SK-MEL-5 (cell line): ENCODE results near the gene GGTLC2. TPM values are rescaled to one million over a fixed set of nuclear protein-coding genes. Genes with fewer than 3 reads are reported as not detected.
"Not testable (repeated sequence)": the region's sequence is repeated elsewhere in the genome, so short reads cannot be mapped to it uniquely, and the experiment has no call there.

ENCODE experiments used
- DNase-seq: peaks from one replicate; pipeline ENCODE4 v3.0.0-alpha.2; 2016; ENCODE audit warnings: low read depth, low spot score
- in situ Hi-C: cut with HindIII; loops from 2 replicates; pipeline ENCODE4 v1.10.0; 2016; ENCODE audit warnings: low sequenced_read_pairs, high pct_unique_total_duplicates, low pct_unique_long_range_greater_than_20kb
- total RNA-seq: library from RNA; depleted of rRNA; stranded (reverse); fragments of >200 nt; shearing (Covaris generic); gene quantifications from 2 replicates; pipeline ENCODE4 v1.2.3, GENCODE V29; 2014

The GGTLC2 gene
- total RNA-seq, 1 experiment from 2014 or later: not detected

DNA sequence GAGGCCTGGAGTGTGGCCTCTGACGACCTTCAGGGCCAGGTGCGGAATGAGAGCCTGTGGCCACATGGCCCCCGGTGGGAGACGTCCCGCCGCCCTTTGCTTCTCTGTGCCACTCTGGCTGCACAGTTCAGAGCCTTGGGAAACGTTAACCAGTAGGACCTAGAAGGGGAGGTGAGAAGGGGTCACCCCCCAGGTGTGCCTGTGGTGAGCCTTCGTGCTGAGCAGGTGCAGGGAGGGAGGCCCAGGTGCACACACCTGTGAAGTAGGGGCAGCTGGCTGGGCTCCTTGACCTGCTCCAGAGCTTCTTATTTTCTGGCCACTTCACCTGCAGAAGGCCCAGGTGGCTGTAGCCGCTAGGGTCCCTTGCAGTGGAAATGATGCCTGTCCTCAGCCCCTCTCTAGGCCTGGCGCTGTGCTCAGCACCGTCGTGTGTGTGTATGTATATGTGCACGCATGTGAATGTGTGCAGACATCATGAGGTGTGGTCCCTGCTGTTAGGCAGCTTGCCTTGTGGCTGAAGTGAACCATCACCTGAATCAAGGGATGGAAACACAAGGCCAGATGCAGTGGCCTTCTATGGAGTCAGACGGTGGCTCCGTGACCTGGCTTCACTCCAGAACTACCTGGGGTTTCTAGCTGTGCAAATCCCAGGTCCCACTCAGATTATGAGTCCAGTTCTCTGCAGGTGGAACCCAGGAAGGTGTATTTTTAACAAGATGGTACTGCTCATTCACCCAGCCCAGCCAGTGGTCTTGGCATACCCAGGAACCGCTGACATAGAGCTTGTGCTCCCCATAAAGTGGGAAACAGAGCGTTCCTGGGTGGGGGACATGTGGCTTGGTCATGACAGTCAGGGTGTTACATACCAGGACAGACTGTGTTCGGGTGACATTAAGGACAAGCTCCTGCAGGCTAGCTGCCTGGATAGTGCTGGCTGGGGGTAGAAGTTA is 15.6 kb upstream of the GGTLC2 start:
- DNase-seq, in situ Hi-C loops: not testable (repeated sequence)

DNA sequence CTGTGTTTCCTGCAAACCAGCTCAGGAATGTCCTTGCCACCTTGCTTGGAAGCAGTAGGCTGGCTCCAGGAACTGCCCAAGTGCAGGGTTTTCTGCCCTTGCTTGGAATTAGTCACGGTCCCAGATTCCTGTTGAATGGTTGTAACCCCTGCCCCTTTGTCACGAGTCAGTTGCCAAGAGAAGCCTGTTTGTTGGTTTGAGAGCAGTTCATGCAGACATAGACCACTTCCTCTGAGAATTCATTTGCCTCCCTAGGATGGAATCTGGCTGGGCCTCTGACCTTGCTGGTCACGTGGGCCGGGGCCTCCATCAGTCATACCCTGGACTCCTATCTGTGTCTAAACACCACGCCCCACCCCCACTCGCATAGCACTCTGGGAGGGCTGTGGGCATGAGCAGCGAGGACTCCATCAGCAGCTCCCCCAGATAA is 13.2 kb upstream of the GGTLC2 start:
- DNase-seq, in situ Hi-C loops: not testable (repeated sequence)

DNA sequence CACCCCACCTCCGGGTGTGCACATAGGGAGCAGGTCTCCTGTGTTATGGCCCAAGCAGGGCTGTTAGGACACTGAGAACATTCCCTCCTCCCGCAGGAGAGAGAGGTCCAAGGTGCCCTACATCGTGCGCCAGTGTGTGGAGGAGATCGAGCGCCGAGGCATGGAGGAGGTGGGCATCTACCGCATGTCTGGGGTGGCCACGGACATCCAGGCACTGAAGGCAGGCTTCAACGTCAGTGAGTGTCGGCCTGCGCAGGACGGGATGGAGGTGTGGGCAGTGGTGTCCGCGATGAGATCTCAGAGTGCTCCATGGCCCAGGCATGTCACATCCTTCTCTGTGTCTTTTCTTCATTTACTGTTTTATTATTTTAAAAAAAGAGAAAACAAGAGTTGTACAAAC is 12.2 kb upstream of the GGTLC2 start:
- in situ Hi-C loops, DNase-seq: not testable (repeated sequence)

DNA sequence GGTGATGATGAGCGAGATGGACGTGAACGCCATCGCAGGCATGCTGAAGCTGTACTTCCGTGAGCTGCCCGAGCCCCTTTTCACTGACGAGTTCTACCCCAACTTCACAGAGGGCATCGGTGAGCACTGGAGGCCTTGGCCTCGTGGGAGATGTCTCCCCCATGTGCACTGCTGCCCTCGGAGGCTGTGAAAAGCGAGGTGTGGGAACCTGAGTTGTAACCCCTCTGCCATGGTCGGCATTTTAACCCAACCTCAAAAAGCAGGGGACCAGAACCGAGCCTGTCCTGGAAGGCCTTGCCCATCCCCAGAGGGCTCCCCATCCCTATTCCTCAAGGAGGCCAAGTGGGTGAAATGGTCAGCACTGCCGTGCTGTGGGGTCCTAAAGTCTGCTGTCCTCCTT is 10.9 kb upstream of the GGTLC2 start:
- in situ Hi-C loops, DNase-seq: not testable (repeated sequence)

DNA sequence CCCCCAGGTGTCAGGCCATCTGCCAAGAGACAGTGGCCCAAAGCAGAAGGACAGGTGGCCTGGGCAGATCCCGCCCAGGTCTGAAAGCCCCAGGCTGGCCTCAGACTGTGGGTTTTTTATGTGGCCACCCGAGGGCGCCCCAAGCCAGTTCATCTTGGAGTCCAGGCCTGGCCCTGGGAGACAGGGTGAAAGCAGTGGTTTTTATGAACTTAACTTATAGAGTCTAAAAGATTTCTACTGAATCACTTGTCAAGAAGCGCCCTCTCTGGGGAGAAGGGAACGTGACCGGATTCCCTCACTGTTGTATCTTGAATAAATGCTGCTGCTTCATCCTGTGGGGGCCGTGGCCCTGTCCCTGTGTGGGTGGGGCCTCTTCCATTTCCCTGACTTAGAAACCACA is 8.2 kb upstream of the GGTLC2 start:
- DNase-seq: peak; percentile 40
- in situ Hi-C loops: not testable (repeated sequence)

DNA sequence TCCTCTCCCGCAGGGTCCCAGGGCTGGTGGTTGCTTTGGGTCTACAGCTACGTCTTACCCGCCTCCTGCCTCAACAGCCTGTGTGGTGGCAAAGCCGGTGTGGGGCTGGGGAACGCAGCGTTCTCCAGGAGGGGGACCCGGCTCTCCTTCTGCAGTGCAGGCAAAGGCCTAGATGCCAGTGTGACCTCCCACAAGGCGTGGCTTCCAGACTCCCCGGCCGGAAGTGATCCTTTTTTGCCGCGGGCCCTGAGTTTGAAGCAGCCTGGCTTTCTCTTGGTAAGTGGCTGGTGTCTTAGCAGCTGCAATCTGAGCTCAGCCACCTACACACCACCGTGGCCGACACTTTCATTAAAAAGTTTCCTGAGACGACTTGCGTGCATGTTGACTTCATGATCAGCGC is 6.1 kb upstream of the GGTLC2 start:
- DNase-seq, in situ Hi-C loops: not testable (repeated sequence)

DNA sequence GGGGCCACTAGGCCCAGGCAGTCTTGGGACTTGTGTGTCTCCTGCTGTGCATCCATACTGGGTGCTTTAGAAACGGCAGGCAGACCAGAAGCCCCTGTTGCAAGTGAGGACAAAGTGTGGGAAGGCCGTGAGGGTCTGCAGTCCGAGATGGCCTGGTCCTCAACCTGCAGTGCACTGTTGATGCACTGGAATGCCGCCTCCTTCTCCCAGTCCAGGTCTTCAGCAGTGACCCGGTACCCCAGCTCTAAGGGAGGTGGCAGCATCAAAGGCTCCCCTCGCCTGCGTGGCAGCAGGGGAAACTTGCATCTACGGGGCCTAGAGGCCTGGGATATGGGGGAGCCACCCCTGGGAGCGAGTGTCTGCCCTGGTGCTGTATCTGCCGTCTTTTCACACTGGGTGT is 2.2 kb upstream of the GGTLC2 start:
- DNase-seq, in situ Hi-C loops: not testable (repeated sequence)

DNA sequence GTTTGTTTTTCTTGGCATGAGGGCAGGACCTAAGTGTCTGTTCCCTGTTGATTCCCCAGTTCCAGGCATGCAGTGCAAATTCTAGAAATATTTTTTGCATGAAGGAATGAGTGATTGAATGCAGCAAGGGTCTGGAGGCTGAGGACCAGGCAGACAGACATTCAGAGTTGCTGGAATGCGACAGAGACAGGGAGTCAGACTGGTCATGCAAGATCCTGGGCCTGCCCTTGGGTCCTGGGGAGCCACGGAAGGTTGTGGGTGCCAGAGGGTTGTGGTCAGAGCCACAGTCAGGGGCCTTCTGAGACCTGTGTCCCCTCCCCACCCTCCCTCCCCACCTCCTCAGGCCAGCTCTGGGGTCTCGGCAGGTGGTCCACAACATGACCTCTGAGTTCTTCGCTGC is 1.6 kb downstream of the GGTLC2 start:
- DNase-seq, in situ Hi-C loops: not testable (repeated sequence)

DNA sequence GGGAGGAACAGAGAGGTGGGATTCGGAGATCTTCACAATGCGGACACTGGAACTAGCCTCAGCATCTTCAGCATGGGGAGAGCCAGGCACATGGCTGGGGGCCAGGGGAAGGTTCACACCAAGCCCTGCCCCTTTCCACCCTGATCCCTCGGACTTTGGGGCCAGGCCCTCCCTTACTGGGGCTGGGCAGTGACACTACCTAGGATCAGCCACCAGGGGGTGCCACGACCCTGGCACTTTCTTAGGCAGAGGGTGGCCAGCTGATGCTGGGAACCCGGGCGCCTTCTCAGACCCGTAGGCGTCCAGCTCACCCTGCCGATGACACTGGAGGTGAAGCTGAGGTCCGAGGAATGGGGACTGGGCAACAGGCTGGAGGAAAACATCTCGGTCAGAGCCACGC is 3.5 kb downstream of the GGTLC2 start:
- DNase-seq, in situ Hi-C loops: not testable (repeated sequence)

DNA sequence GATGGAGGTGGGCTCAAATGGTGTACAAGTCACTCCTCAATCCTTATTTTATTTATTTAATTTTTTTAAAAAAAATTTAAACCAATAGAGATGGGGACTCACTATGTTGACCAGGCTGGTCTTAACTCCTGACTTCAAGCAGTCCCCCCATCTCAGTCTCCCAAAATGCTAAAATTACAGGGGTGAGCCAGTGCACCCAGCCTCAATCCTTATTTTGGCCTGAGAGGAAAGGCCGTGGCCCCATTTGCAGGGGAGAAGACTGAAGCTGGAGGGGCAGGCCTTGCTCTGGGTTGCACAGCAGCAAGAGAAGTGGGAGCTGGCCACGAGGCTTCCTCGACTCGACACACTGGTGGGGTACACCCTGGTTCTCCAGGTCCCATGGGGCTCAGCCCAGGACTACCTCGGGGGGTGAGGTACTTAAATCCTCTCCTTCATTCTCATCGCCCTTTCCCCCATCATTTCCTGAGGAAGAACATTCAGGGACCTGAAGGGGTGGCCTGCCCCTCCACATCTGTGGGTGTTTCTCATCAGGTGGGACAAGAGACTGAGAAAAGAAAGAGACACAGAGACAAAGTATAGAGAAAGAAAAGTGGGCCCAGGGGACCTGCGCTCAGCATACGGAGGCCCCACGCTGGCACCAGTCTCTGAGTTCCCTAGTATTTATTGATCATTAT is 4.6 kb downstream of the GGTLC2 start:
- in situ Hi-C loops, DNase-seq: not testable (repeated sequence)

DNA sequence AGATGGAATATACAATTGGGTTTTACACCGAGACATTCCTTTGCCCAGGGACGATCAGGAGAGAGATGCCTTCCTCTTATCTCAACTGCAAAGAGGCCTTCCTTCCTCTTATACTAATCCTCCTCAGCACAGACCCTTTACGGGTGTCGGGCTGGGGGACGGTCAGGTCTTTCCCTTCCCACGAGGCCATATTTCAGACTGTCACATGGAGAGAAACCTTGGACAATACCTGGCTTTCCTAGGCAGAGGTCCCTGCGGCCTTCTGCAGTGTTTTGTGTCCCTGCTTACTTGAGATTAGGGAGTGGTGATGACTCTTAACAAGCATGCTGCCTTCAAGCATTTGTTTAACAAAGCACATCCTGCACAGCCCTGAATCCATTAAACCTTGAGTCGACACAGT is 5.3 kb downstream of the GGTLC2 start:
- DNase-seq, in situ Hi-C loops: not testable (repeated sequence)

DNA sequence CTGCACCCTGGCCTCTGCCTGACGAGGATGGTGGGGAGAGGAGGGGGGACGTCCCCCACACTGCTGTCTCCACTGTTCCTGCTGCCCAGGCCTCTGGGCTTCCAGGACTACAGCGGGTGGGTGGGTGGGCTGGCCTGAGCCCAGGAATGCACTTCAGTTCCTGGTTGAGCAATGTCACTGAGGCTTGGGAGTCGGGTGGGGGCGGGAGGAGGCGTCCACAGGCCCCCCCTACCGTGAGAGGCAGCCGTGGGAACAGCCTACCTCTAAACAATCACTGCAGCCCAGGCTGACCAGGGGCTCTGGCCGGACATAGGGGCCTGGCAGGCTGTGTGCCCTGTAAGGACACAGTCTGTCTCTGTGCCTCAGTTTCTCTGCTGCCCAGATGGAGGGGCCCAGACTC is 6.0 kb downstream of the GGTLC2 start:
- not testable (repeated sequence) for DNase-seq

DNA sequence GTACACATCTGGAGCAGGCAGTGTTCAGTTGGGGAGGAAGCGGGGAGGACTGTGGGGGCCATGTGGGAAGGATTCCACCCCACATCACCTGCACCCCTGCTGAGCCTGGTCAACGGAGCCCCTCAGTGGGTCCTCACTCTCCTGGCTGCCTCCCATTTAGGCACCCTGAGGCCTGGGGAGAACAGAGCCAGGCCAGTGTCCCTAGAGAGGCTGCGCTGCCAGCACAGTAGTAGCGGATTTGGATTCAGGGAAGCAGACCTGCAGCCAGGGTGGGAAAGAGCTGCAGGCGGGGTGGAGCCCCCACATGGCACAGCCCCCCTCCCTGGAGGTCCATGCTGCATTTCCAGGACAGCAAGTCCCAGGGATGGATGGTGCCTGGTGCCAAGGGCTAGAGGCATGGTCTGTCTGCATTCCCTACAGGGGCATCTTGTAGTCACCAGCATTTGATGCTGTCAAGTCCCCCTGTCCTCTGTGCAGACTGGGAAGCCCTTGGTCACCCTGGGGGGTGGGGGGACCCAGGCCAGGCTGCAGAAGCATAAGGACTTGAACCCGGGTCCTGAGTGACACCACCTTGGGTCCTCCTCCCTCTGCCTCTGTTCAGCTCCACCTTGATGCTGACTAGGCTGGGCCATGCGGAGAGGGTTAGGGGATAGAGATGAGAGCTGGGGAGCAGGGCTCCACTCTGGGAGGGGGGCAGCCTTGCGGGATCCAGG is 6.5 kb downstream of the GGTLC2 start:
- DNase-seq, in situ Hi-C loops: not testable (repeated sequence)

More for the DNA sequence above, 6.0 kb downstream of the GGTLC2 start:
- in situ Hi-C loops: not testable (repeated sequence)

DNA sequence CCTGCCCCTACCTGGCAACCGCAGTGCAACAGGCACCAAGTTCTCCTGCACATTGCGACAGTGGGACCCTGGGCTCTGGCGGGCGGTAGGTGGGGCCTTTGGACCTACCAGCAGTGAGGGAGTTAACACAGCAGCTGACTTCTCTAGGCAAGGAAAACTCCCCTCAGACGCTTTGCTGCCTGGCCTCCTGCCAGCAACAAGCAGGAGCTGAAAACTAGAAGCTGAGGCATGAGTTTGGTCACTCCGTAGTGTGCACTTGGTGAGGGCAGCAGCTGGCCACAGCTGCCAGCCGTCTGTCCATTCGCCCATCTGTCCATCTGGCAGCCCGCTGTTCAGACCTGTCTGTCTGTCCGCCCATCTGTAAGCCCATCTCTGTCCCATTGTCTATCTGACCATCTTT is 7.2 kb downstream of the GGTLC2 start:
- in situ Hi-C loops, DNase-seq: not testable (repeated sequence)

DNA sequence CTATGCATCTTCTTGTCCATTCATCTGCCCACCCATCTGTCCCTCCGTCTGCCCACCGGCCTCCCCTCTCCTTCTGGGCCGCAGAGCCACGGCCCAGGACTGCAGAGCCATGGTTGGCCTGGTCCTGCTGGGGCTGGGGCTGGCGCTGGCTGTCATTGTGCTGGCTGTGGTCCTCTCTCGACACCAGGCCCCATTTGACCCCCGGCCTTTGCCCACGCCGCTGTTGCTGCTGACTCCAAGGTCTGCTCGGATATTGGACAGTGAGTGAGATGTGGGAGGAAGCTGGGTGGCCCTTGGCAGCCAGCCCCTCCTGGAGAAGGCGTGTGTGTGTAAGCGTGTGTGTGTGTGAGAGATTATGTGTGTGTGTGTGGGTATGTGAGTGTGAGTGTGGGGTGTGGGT is 7.7 kb downstream of the GGTLC2 start:
- DNase-seq, in situ Hi-C loops: not testable (repeated sequence)

DNA sequence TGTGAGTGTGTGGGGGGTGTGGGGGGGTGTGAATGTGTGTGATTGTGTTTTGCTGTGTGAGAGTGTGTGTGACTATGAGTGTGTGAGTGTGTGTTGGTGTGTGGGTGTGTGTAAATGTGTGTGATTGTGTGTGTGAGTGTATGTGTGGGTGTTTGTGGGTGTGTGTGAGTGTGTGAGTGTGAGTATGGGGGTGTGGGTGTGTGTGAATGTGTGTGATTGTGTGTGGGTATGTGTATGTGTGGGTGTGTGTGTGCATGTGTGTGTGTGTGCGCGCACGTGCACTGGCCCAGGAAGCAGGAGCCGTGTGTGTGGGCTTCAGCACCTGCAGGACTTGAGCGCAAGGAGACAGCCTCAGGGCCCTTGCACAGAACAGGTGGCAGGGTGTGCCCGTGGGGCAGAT is 8.2 kb downstream of the GGTLC2 start:
- in situ Hi-C loops, DNase-seq: not testable (repeated sequence)

DNA sequence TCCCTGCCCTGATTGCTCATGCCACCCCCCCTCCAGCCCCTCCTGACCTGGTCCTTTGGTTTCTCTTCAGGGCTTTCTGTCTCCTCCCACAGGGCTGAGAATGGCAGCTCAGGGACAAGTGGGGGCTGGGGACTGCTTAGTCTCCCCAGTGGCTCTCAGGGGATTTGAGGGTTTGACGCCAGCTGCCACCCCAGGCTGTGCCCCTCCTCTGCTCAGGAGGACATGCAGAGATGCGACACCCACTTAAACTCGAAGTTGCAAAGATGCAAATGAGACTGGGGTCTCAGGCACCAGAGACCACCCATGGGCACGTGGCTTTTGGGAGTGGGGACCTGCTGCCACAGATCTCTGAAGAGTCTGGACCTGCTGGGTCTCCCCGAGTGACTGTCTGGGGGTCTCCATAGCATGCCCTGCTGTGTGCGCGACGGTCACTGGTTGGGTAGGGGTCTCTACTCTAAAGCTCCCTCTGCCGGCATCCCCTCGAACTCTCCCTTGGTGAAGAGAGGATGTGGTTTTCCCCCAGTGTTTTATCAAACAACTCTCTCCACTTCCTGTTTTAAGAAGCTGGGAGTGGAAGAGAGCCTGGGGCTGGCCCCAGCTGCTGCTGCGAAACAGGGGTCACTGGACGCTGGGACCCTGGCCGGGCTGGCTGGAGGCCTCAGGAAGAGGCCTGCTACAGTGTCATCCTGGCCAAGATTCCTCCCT is 9.4 kb downstream of the GGTLC2 start:
- DNase-seq, in situ Hi-C loops: not testable (repeated sequence)
